ENCODE results near the gene LRRC37A2.
"Not testable (repeated sequence)": the region's sequence is repeated elsewhere in the genome, so short reads cannot be mapped to it uniquely, and the experiment has no call there.

- not testable (repeated sequence) for TF ChIP-seq POLR2A (IDR thresholded peaks at IDR 0.05; ENCODE audit: low read depth); CTCF (IDR thresholded peaks at IDR 0.05); EP300 (IDR thresholded peaks at IDR 0.05)
Measured at GRCh38 chr17:46481310-46481709, 31.0 kb upstream of the LRRC37A2 start.

All from esophagus muscularis mucosa (tissue), 4 donors.